Osteoblast (primary cell): ENCODE data around the gene GNAI1. TPM values are rescaled to one million over a fixed set of nuclear protein-coding genes. Genes with fewer than 3 reads are reported as not detected.

ENCODE experiments used
- DNase-seq: peaks from one replicate; pipeline ENCODE4 v3.0.0; 2011; ENCODE audit warnings: low spot score, mixed read lengths; ENCODE audit not compliant: insufficient read length; ENCODE audit errors: missing footprints
- H2AFZ ChIP-seq: 2 replicates; pipeline ENCODE4 v1.6.0; 2011; ENCODE audit warnings: mild to moderate bottlenecking, low read length
- H3K27ac ChIP-seq: 2 replicates; pipeline ENCODE4 v1.5.1; 2011; ENCODE audit warnings: mild to moderate bottlenecking, low read depth, low read length, moderate library complexity
- H3K27me3 ChIP-seq: 2 replicates; pipeline ENCODE4 v1.6.0; 2012; ENCODE audit warnings: mild to moderate bottlenecking, control low read depth, inconsistent platforms, low read length, moderate library complexity; ENCODE audit not compliant: insufficient read depth
- H3K36me3 ChIP-seq: 2 replicates; pipeline ENCODE4 v1.5.1; 2011; ENCODE audit warnings: mild to moderate bottlenecking, low read length, control low read depth, moderate library complexity; ENCODE audit not compliant: insufficient read depth
- H3K4me1 ChIP-seq: 2 replicates; pipeline ENCODE4 v1.5.1; 2011; ENCODE audit warnings: mild to moderate bottlenecking, low read length, control low read depth, moderate library complexity; ENCODE audit not compliant: insufficient read depth
- H3K4me2 ChIP-seq: 2 replicates; pipeline ENCODE4 v1.6.0; 2011; ENCODE audit warnings: mild to moderate bottlenecking, low read length; ENCODE audit not compliant: insufficient read depth
- H3K4me3 ChIP-seq: fragments of 200-600 bp; sonication (generic); 3 replicates; pipeline ENCODE4 v1.5.1; 2012; ENCODE audit warnings: mild to moderate bottlenecking, low read length, inconsistent platforms; ENCODE audit not compliant: insufficient read depth
- H3K79me2 ChIP-seq: 2 replicates; pipeline ENCODE4 v1.6.0; 2012; ENCODE audit warnings: mild to moderate bottlenecking, low read length, control low read depth, inconsistent platforms; ENCODE audit not compliant: insufficient read depth
- H3K9me3 ChIP-seq: 2 replicates; pipeline ENCODE4 v1.5.1; 2011; ENCODE audit warnings: low read depth, low read length, control low read depth
- H4K20me1 ChIP-seq: 2 replicates; pipeline ENCODE4 v1.6.0; 2012; ENCODE audit warnings: mild to moderate bottlenecking, low read length, control low read depth; ENCODE audit not compliant: insufficient read depth
- CTCF ChIP-seq: IDR thresholded peaks from 2 replicates; pipeline ENCODE4 v1.5.1; 2011; ENCODE audit warnings: mild to moderate bottlenecking, low read depth, low read length, moderate library complexity; ENCODE audit errors: extremely low read depth
- total RNA-seq: library from RNA; depleted of rRNA; stranded (reverse); fragments of >200 nt; gene quantifications from 2 replicates; pipeline ENCODE4 v1.2.3, GENCODE V29; 2012

The GNAI1 gene
- total RNA-seq, 1 donor, result 36.2 TPM

GRCh38 chr7:80183900-80184685 lies 49.5 kb downstream of the GNAI1 start:
- H4K20me1 ChIP-seq, result no peaks in the 10 kb centered on the region
- no peak for TF ChIP-seq CTCF
- peaks cover 9% of the 10 kb centered on the region for H3K4me1 ChIP-seq
- H3K4me2 ChIP-seq, result no peak overlapping the region
- no peak overlapping the region for H3K4me3 ChIP-seq
- no peaks in the 10 kb centered on the region for H3K36me3 ChIP-seq
- H3K27me3 ChIP-seq, result no peaks in the 10 kb centered on the region
- no peak for DNase-seq
- peaks cover 69% of the 10 kb centered on the region for H3K79me2 ChIP-seq
- H3K9me3 ChIP-seq, result no peaks in the 10 kb centered on the region
- H2AFZ ChIP-seq, result no peak overlapping the region
- no peak overlapping the region for H3K27ac ChIP-seq

- TF ChIP-seq CTCF, result no peak
- Histone ChIP-seq H3K4me1 (peaks cover 9% of the 10 kb centered on the region), H3K27ac (no peak overlapping the region), H3K4me3 (no peak overlapping the region), H3K27me3 (no peaks in the 10 kb centered on the region), H4K20me1 (no peaks in the 10 kb centered on the region), H2AFZ (no peak overlapping the region), H3K9me3 (no peaks in the 10 kb centered on the region), H3K79me2 (peaks cover 67% of the 10 kb centered on the region), H3K36me3 (no peaks in the 10 kb centered on the region), H3K4me2 (no peak overlapping the region)
- DNase-seq, result no peak
Observed at GRCh38 chr7:80184693-80185092, 50.1 kb downstream of the GNAI1 start.

- no peak for TF ChIP-seq CTCF
- H4K20me1 ChIP-seq, result no peaks in the 10 kb centered on the region
- no peaks in the 10 kb centered on the region for H3K27me3 ChIP-seq
- peaks cover 9% of the 10 kb centered on the region for H3K4me1 ChIP-seq
- no peak overlapping the region for H3K4me2 ChIP-seq
- DNase-seq, result no peak
- no peak overlapping the region for H3K27ac ChIP-seq
- no peaks in the 10 kb centered on the region for H3K9me3 ChIP-seq
- no peaks in the 10 kb centered on the region for H3K36me3 ChIP-seq
- H3K79me2 ChIP-seq, result peaks cover 60% of the 10 kb centered on the region
- H2AFZ ChIP-seq, result no peak overlapping the region
- no peak overlapping the region for H3K4me3 ChIP-seq
Observed at GRCh38 chr7:80185571-80185970, 50.9 kb downstream of the GNAI1 start.

GRCh38 chr7:80186721-80187120 lies 52.1 kb downstream of the GNAI1 start:
- peaks cover 53% of the 10 kb centered on the region for H3K79me2 ChIP-seq
- H3K4me3 ChIP-seq, result no peak overlapping the region

More at GRCh38 chr7:80186721-80187120, 52.1 kb downstream of the GNAI1 start:
- no peak overlapping the region for H2AFZ ChIP-seq
- no peaks in the 10 kb centered on the region for H3K9me3 ChIP-seq
- H3K27me3 ChIP-seq, result no peaks in the 10 kb centered on the region
- H3K36me3 ChIP-seq, result no peaks in the 10 kb centered on the region
- no peak for DNase-seq
- TF ChIP-seq CTCF, result no peak
- no peak overlapping the region for H3K4me2 ChIP-seq
- H3K27ac ChIP-seq, result no peak overlapping the region
- no peaks in the 10 kb centered on the region for H4K20me1 ChIP-seq
- peaks cover 9% of the 10 kb centered on the region for H3K4me1 ChIP-seq
